ENCODE data around the gene ALDH9A1.

Gene ALDH9A1

GRCh38 chr1:165623624-165624023 is 74.7 kb downstream of the ALDH9A1 start:
- no peak for DNase-seq (ENCODE audit: low spot score)

- DNase-seq (ENCODE audit: low spot score), result no peak
Measured at GRCh38 chr1:165619647-165620151, 78.7 kb downstream of the ALDH9A1 start.

- DNase-seq (ENCODE audit: low spot score), result no peak
Measured at GRCh38 chr1:165616987-165617546, 81.3 kb downstream of the ALDH9A1 start.

GRCh38 chr1:165616054-165616612 is 82.2 kb downstream of the ALDH9A1 start:
- no peak for DNase-seq (ENCODE audit: low spot score)

All from iPS-NIHi11 (cell line).